OCI-LY7 (cell line): ENCODE results near the gene PIK3R3.

Experiments
- EZH2phosphoT487 ChIP-seq: fragments of 200-600 bp; sonication (generic); IDR thresholded peaks from 2 replicates; pipeline ENCODE4 v1.6.1; 2018; ENCODE audit warnings: low read depth, borderline replicate concordance, mild to moderate bottlenecking, mixed run types, antibody characterized with exemption, low read length, moderate library complexity, mixed read lengths
- TF ChIP-seq, protein P1 (sequence below): fragments of 200-600 bp; sonication (generic); conservative IDR thresholded peaks from 2 replicates; pipeline ENCODE4 v1.5.1; 2014; ENCODE audit warnings: mild to moderate bottlenecking, antibody characterized with exemption, low read length, moderate library complexity, mixed read lengths

DNA sequence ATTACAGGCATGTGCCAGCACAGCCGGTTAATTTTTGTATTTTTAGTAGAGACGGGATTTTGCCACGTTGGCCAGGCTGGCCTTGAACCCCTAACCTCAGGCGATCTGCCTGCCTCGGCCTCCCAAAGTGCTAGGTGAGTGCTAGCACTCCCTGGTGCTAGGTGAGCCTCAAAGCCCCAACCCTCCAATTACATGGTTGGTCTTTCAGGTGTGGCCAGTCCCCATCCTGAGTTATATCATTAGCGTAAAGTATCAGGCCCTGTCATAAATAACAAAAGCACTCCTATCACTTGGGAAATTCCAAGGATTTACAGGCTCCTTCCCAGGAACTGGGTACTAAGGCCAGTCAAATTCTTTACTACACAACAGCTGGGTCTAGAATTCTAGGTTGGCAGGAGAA is 138.0 kb downstream of the PIK3R3 start:
- TF ChIP-seq, protein P1, sequence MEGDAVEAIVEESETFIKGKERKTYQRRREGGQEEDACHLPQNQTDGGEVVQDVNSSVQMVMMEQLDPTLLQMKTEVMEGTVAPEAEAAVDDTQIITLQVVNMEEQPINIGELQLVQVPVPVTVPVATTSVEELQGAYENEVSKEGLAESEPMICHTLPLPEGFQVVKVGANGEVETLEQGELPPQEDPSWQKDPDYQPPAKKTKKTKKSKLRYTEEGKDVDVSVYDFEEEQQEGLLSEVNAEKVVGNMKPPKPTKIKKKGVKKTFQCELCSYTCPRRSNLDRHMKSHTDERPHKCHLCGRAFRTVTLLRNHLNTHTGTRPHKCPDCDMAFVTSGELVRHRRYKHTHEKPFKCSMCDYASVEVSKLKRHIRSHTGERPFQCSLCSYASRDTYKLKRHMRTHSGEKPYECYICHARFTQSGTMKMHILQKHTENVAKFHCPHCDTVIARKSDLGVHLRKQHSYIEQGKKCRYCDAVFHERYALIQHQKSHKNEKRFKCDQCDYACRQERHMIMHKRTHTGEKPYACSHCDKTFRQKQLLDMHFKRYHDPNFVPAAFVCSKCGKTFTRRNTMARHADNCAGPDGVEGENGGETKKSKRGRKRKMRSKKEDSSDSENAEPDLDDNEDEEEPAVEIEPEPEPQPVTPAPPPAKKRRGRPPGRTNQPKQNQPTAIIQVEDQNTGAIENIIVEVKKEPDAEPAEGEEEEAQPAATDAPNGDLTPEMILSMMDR, result no peak
- no peak for TF ChIP-seq EZH2phosphoT487
